ENCODE results near the gene LHB. TPM values are rescaled to one million over a fixed set of nuclear protein-coding genes. Genes with fewer than 3 reads are reported as not detected.
"Not testable (repeated sequence)": the region's sequence is repeated elsewhere in the genome, so short reads cannot be mapped to it uniquely, and the experiment has no call there.

Gene LHB
- total RNA-seq, 1 experiment from 2014 or later: not detected

- peak; percentile 72 for DNase-seq (ENCODE audit: low spot score)
Measured at GRCh38 chr19:49038557-49039276, 21.8 kb upstream of the LHB start.

GRCh38 chr19:49038111-49038510, 21.2 kb upstream of the LHB start:
- DNase-seq (ENCODE audit: low spot score): not testable (repeated sequence)

GRCh38 chr19:49036815-49037214, 19.9 kb upstream of the LHB start, which contains the start of gene CGB1:
Gene CGB1 (minus strand): TSS chr19:49036895. CDS start chr19:49036711, 184 bp downstream.
- DNase-seq (ENCODE audit: low spot score): not testable (repeated sequence)

GRCh38 chr19:49031642-49032301, 14.9 kb upstream of the LHB start, which contains the start of gene CGB2:
Gene CGB2 (plus strand): TSS chr19:49031890. CDS start chr19:49032096, 206 bp downstream.
- not testable (repeated sequence) for DNase-seq (ENCODE audit: low spot score)

GRCh38 chr19:49030323-49030722, 13.4 kb upstream of the LHB start:
- not testable (repeated sequence) for DNase-seq (ENCODE audit: low spot score)

GRCh38 chr19:49029749-49030148, 12.9 kb upstream of the LHB start:
- peak; percentile 29 for DNase-seq (ENCODE audit: low spot score)

GRCh38 chr19:49028686-49029085, 11.8 kb upstream of the LHB start:
- DNase-seq (ENCODE audit: low spot score): not testable (repeated sequence)

- DNase-seq (ENCODE audit: low spot score): not testable (repeated sequence)
Measured at GRCh38 chr19:49025599-49025998, 8.7 kb upstream of the LHB start.

GRCh38 chr19:49025088-49025487, 8.2 kb upstream of the LHB start:
- not testable (repeated sequence) for DNase-seq (ENCODE audit: low spot score)

- DNase-seq (ENCODE audit: low spot score): not testable (repeated sequence)
Measured at GRCh38 chr19:49024233-49024632, 7.3 kb upstream of the LHB start, which contains the start of gene CGB3. Gene CGB3 (minus strand): TSS chr19:49024333. CDS start chr19:49023971, 362 bp downstream.

- no peak for DNase-seq (ENCODE audit: low spot score)
Measured at GRCh38 chr19:49022116-49022515, 5.2 kb upstream of the LHB start.

GRCh38 chr19:49020931-49021895, 4.3 kb upstream of the LHB start:
- DNase-seq (ENCODE audit: low spot score): peak; percentile 55

GRCh38 chr19:49020342-49020741, 3.5 kb upstream of the LHB start:
- no peak for DNase-seq (ENCODE audit: low spot score)

GRCh38 chr19:49019242-49019932, 2.5 kb upstream of the LHB start:
- DNase-seq (ENCODE audit: low spot score): no peak

- not testable (repeated sequence) for DNase-seq (ENCODE audit: low spot score)
Measured at GRCh38 chr19:49018388-49019241, 1.7 kb upstream of the LHB start.

GRCh38 chr19:49017666-49018351, 918 bp upstream of the LHB start:
- DNase-seq (ENCODE audit: low spot score): no peak

- DNase-seq (ENCODE audit: low spot score): no peak
Measured at GRCh38 chr19:49016067-49016839, 638 bp downstream of the LHB start.

- DNase-seq (ENCODE audit: low spot score): no peak
Measured at GRCh38 chr19:49014870-49015255, 2.0 kb downstream of the LHB start.

All from A172 (cell line).